ENCODE results near the gene ZEB1.
"Not testable (repeated sequence)": the region's sequence is repeated elsewhere in the genome, so short reads cannot be mapped to it uniquely, and the experiment has no call there.

Gene ZEB1

DNA sequence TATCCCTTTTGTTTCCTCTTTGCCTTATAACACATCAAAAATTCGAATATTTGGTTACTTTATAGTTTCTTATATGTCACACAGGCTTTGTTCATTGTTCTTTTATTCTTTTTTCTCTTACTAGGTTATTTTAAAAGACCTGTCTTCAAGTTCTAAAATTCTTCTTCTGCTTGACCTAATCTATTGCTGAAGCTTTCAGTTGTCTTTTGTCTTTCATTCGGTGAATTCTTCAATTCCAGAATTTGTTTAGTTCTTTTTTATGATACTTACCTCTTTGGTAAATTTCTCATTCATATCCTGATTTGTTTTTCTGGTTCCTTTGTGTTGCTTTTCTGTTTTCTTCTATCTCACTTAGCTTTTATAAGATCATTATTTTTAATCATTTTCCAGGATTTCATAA, 188.4 kb downstream of the ZEB1 start:
- DNase-seq (ENCODE audit: low read depth in 3 of 3): no peak

DNA sequence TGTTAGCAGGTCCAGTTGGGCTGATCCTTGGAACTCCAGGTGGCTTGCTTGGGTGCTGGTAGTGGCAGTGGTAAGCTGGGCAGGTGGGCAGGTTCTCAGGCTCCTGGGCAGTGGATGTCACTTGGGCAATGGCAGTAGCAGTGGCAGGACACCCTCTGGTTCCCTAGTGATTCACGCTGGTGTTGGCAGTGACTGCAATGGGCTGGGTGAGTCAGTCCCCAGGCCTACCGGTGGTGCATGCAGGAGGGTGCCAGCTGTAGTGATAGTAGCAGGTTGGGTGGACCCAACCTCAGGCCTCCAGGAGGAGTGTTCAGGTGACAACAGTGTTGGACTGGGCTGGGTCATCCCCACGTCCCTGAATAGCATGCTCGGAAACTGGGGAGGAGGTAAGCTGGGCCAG, 189.2 kb downstream of the ZEB1 start:
- no peak for DNase-seq (ENCODE audit: low read depth in 3 of 3)

DNA sequence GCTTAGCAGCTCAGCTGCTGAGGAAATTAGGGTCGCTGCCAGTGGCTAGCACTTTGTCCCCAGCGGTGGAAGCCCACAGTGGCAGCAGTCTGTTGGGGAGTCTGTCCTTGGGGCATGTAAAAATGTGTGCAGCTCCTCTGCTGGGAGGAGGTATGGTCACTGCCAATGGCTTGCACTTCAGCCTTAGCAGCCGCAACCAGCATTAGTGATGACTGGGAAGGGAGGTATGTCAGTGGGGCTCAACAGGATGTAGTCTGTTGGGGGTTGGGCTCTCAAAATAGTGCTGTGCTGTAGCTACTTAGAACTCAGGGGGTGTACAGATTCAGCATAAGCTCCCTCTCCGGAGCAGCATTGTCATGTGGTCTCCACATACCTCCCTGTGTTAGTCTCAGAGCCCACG, 189.9 kb downstream of the ZEB1 start:
- DNase-seq (ENCODE audit: low read depth in 3 of 3): no peak

DNA sequence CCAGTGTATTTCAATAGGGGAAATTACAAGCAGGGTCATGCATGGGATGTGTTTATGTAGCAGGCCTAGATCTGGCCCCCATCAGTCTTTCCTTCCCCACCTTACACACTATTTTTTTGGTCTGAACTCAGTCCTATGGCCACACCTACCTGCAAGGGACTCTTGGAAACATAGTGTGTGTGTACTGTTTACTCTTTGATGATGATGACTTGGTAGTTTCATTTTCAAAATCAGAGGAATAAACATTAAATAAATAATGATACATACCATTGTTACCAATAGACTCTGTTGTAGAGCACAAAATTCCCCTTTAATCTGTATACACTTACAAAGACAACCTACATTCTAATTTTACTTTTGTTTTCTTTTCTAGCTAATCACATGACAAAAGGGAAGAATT, 191.0 kb downstream of the ZEB1 start:
- no peak for DNase-seq (ENCODE audit: low read depth in 3 of 3)

- no peak for DNase-seq (ENCODE audit: low read depth in 3 of 3)
These were observed 196.1 kb downstream of the ZEB1 start for GRCh38 chr10:31515116-31515515.

DNA sequence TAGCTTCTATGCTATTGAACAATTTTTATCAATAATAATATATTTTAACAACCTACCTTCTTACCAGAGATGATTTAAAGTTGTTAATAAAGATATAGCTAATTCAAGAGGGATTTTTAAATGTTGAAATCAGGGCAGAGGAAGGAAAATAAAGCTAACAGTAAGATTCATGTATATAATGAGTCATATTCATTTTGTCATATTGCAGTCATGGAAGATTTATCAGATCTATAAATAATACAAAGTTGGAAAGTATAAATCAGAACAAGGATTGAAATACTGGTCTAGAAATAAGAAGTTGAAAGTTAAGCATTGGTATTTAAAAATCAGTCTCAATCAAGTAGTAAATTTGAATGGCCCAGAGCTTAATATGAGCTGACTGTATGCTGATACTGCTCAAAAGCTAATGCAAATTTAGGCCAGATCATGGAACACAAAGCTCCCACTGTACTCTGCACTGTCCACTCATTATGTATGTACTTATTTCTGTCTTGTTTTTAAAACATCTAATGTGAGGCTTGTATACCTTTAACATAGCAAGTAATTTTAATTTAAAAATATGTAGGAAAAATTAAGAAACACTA, 196.9 kb downstream of the ZEB1 start:
- DNase-seq (ENCODE audit: low read depth in 3 of 3): no peak

DNA sequence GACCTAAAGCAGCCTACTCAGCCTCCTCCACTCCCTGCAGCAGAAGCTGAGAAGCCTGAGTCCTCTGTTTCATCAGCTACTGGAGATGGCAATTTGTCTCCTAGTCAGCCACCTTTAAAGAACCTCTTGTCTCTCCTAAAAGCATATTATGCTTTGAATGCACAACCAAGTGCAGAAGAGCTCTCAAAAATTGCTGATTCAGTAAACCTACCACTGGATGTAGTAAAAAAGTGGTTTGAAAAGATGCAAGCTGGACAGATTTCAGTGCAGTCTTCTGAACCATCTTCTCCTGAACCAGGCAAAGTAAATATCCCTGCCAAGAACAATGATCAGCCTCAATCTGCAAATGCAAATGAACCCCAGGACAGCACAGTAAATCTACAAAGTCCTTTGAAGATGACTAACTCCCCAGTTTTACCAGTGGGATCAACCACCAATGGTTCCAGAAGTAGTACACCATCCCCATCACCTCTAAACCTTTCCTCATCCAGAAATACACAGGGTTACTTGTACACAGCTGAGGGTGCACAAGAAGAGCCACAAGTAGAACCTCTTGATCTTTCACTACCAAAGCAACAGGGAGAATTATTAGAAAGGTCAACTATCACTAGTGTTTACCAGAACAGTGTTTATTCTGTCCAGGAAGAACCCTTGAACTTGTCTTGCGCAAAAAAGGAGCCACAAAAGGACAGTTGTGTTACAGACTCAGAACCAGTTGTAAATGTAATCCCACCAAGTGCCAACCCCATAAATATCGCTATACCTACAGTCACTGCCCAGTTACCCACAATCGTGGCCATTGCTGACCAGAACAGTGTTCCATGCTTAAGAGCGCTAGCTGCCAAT, 202.2 kb downstream of the ZEB1 start:
- DNase-seq (ENCODE audit: low read depth in 3 of 3): no peak

DNA sequence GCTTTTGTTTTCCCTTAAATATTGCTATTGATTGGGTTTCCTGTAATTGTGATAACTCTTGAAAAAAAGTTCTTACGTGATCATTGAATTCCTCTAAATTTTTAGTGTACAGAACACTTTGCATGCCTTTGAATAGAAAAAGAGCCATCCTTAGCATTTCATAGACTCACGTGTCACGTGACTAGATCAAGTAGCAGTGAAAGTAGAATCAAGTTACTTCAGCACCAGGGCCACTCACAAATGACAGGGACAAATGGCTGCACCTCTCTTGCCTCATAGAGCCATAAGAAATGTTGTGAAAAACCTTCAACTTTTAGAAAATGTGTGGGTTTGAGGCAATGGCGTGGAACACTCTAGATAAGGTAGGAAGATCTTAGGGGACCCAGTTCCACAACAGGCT, 203.8 kb downstream of the ZEB1 start:
- no peak for DNase-seq (ENCODE audit: low read depth in 3 of 3)

- no peak for DNase-seq (ENCODE audit: low read depth in 3 of 3)
These were observed 205.4 kb downstream of the ZEB1 start for GRCh38 chr10:31524460-31524859.

DNA sequence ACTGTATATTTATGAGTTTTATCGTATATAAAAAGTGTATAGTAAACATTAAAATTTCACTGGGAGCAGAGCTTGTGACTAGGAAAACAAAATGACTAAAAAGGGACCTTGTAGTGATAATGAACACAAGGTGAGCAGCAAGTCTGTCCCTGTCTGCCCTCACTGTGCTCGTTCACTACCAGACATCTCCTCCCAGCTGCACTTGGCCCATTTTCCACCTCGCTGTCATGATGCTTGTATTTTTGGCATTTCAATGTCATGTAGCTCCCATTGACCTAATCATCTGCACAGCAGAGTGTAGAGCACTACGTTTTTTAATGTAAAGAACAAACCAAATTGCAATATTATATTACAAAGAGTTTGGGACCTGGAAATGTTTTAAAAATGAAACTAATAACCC, 207.2 kb downstream of the ZEB1 start:
- no peak for DNase-seq (ENCODE audit: low read depth in 3 of 3)

DNA sequence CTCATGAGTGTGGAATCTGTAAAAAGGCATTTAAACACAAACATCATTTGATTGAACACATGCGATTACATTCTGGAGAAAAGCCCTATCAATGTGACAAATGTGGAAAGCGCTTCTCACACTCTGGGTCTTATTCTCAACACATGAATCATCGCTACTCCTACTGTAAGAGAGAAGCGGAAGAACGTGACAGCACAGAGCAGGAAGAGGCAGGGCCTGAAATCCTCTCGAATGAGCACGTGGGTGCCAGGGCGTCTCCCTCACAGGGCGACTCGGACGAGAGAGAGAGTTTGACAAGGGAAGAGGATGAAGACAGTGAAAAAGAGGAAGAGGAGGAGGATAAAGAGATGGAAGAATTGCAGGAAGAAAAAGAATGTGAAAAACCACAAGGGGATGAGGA, 207.7 kb downstream of the ZEB1 start:
- no peak for DNase-seq (ENCODE audit: low read depth in 3 of 3)

- no peak for DNase-seq (ENCODE audit: low read depth in 3 of 3)
These were observed 209.8 kb downstream of the ZEB1 start for GRCh38 chr10:31528831-31529230.

DNA sequence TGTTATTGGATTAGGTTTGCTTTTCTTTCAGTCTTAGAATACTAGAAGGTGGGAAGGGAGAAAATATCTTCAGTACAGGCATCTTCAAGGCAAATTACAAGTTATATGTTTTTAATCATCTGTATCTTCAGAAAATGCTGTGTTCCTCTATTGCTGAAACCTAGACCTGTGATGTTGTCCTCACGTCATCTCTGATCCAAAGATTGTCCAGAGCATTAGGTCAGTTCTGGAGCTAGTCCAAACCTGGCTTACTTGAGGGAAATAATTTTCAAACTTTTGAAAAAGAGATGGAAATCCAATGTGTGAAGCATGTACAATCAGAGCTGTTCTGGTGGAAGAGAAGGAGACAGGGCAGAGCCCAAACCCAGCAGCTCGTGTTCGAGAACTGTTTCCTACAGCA, 217.3 kb downstream of the ZEB1 start:
- no peak for DNase-seq (ENCODE audit: low read depth in 3 of 3)

- no peak for DNase-seq (ENCODE audit: low read depth in 3 of 3)
These were observed 230.9 kb downstream of the ZEB1 start for GRCh38 chr10:31549896-31550295.

DNA sequence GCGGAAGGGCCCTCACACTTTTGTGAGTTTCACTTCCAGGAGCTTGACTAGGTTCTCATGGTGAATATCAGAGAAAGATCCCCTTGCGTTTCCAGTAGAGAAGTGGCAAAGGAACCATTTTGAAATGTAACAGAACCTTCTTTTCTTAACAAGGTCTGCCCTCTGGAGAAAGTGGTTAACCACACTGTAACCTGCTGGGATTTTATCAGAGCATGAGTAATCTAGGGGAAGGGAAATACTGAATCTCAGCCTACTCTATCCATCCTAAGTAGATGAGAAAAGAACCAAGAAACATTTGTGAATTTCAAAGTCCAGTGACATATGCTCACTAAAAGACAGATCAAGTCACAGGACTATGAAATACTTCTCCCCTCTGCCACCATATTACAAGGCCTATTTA, 235.5 kb downstream of the ZEB1 start:
- DNase-seq (ENCODE audit: low read depth in 3 of 3): no peak

GRCh38 chr10:31557854-31558253, 238.8 kb downstream of the ZEB1 start:
- no peak for DNase-seq (ENCODE audit: low read depth in 3 of 3)

DNA sequence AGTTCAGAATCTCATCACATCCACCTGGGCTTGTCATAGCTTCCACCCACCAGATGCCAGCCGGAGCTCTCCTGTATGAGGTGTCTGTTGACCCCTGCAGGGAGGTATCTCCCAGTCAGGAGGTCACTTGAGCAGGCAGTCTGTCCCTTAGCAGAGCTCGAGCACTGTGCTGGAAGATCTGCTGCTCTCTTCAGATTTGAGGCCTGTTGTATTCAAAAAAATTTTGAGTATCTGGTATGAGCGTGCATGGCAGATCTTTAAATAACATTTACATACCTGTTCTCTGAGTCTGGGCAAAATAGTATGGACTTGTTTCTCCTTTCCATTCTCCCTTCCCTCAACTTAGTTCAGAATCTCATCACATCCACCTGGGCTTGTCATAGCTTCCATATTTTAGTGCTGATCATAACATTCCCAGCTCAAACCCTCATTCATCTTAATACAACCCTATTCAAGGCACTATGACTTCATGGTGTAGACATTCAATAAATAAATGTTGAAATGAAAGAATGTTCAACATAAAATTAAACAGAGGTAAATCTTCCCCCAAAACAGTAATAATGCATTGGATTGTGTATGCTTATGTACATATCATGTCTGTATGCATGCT, 249.3 kb downstream of the ZEB1 start:
- not testable (repeated sequence) for DNase-seq (ENCODE audit: low read depth in 3 of 3)

- DNase-seq (ENCODE audit: low read depth in 3 of 3): no peak
These were observed 255.6 kb downstream of the ZEB1 start for GRCh38 chr10:31574577-31574976.

- no peak for DNase-seq (ENCODE audit: low read depth in 3 of 3)
These were observed 259.3 kb downstream of the ZEB1 start for GRCh38 chr10:31578181-31578852.

GRCh38 chr10:31578951-31579350, 259.9 kb downstream of the ZEB1 start:
- DNase-seq (ENCODE audit: low read depth in 3 of 3): no peak
